IPS DF 6.9 (cell line): ENCODE measurements around the gene TSHZ3.
A peak's percentile ranks its signal among the peaks of the same experiment; 100 is the strongest.

Experiments
- DNase-seq: peaks from one replicate; pipeline ENCODE4 v3.0.0-alpha.2; 2013; ENCODE audit warnings: low read depth, low spot score
- H3K27ac ChIP-seq: one replicate; pipeline ENCODE4 v1.5.1; 2013; ENCODE audit warnings: low read length, control low read depth
- H3K27me3 ChIP-seq: 2 replicates; pipeline ENCODE4 v1.6.1; 2013; ENCODE audit warnings: mild to moderate bottlenecking, low read length; ENCODE audit not compliant: control insufficient read depth, insufficient read depth
- H3K36me3 ChIP-seq: 2 replicates; pipeline ENCODE4 v1.6.1; 2013; ENCODE audit warnings: low read length; ENCODE audit not compliant: control insufficient read depth, insufficient read depth
- H3K4me1 ChIP-seq: 2 replicates; pipeline ENCODE4 v1.6.1; 2013; ENCODE audit warnings: low read length; ENCODE audit not compliant: control insufficient read depth, insufficient read depth
- H3K4me3 ChIP-seq: 2 replicates; pipeline ENCODE4 v1.5.1; 2013; ENCODE audit warnings: mild to moderate bottlenecking, low read length
- H3K9me3 ChIP-seq: 2 replicates; pipeline ENCODE4 v1.6.1; 2013; ENCODE audit warnings: low read length, inconsistent platforms; ENCODE audit not compliant: control insufficient read depth, insufficient read depth
- WGBS: extraction: QIAGEN DNeasy Blood & Tissue Kit; methylation state at CpG from one replicate; pipeline ENCODE4 v1.1.7; 2013; ENCODE audit warnings: mixed read lengths, missing lambda C conversion rate; ENCODE audit not compliant: insufficient read length, insufficient coverage; 5-methylcytosine and 5-hydroxymethylcytosine counted together

The TSHZ3 gene

GRCh38 chr19:31354316-31354715 lies 5.1 kb upstream of the TSHZ3 start:
- Histone ChIP-seq H3K9me3 (no peaks in the 10 kb centered on the region), H3K36me3 (no peaks in the 10 kb centered on the region), H3K4me3 (no peak overlapping the region), H3K27ac (no peak overlapping the region), H3K27me3 (peaks cover 44% of the 10 kb centered on the region), H3K4me1 (peaks cover 7% of the 10 kb centered on the region)
- WGBS: no CpG with 5 or more reads among the region's 10 CpGs
- DNase-seq: no peak

GRCh38 chr19:31353833-31354232 lies 4.6 kb upstream of the TSHZ3 start:
- Histone ChIP-seq H3K4me3 (no peak overlapping the region), H3K27me3 (peaks cover 44% of the 10 kb centered on the region), H3K36me3 (no peaks in the 10 kb centered on the region), H3K27ac (no peak overlapping the region), H3K9me3 (no peaks in the 10 kb centered on the region), H3K4me1 (peaks cover 6% of the 10 kb centered on the region)
- no peak for DNase-seq
- WGBS: no CpG with 5 or more reads among the region's 10 CpGs

GRCh38 chr19:31352782-31353651 lies 3.8 kb upstream of the TSHZ3 start:
- DNase-seq: no peak
- WGBS: no CpG with 5 or more reads among the region's 43 CpGs
- H3K27me3 ChIP-seq: peaks cover 44% of the 10 kb centered on the region

GRCh38 chr19:31352296-31352781 lies 3.1 kb upstream of the TSHZ3 start:
- H3K27me3 ChIP-seq: peaks cover 44% of the 10 kb centered on the region
- no peak overlapping the region for H3K27ac ChIP-seq
- H3K4me3 ChIP-seq: peak overlapping the region; percentile 89; the same call in 1 of the 2 replicates
- H3K36me3 ChIP-seq: no peaks in the 10 kb centered on the region
- peaks cover 6% of the 10 kb centered on the region for H3K4me1 ChIP-seq
- no CpG with 5 or more reads among the region's 14 CpGs for WGBS
- no peaks in the 10 kb centered on the region for H3K9me3 ChIP-seq
- DNase-seq: no peak

More at GRCh38 chr19:31352782-31353651, 3.8 kb upstream of the TSHZ3 start:
- Histone ChIP-seq H3K4me3 (peak overlapping the region; percentile 21; the same call in 1 of the 2 replicates), H3K36me3 (no peaks in the 10 kb centered on the region), H3K9me3 (no peaks in the 10 kb centered on the region), H3K4me1 (peaks cover 6% of the 10 kb centered on the region), H3K27ac (no peak overlapping the region)

- WGBS: no CpG with 5 or more reads among the region's 29 CpGs
- peak overlapping the region; percentile 89; the same call in 1 of the 2 replicates for H3K4me3 ChIP-seq
- H3K27me3 ChIP-seq: peaks cover 44% of the 10 kb centered on the region
Observed at GRCh38 chr19:31351855-31352195, 2.6 kb upstream of the TSHZ3 start.

GRCh38 chr19:31351056-31351854 lies 2.0 kb upstream of the TSHZ3 start:
- Histone ChIP-seq H3K4me1 (peaks cover 6% of the 10 kb centered on the region), H3K27me3 (peaks cover 43% of the 10 kb centered on the region), H3K27ac (no peak overlapping the region), H3K36me3 (no peaks in the 10 kb centered on the region), H3K9me3 (no peaks in the 10 kb centered on the region), H3K4me3 (peak overlapping the region; percentile 89; the same call in 1 of the 2 replicates)
- no peak for DNase-seq
- WGBS: no CpG with 5 or more reads among the region's 72 CpGs

More at GRCh38 chr19:31351855-31352195, 2.6 kb upstream of the TSHZ3 start:
- Histone ChIP-seq H3K4me1 (peaks cover 6% of the 10 kb centered on the region), H3K9me3 (no peaks in the 10 kb centered on the region), H3K36me3 (no peaks in the 10 kb centered on the region), H3K27ac (no peak overlapping the region)
- no peak for DNase-seq

GRCh38 chr19:31350693-31351055 lies 1.4 kb upstream of the TSHZ3 start:
- Histone ChIP-seq H3K4me1 (peaks cover 6% of the 10 kb centered on the region), H3K27me3 (peaks cover 37% of the 10 kb centered on the region), H3K4me3 (peak overlapping the region; percentile 89), H3K27ac (no peak overlapping the region), H3K9me3 (no peaks in the 10 kb centered on the region), H3K36me3 (no peaks in the 10 kb centered on the region)
- WGBS: no CpG with 5 or more reads among the region's 63 CpGs
- no peak for DNase-seq

- peaks cover 8% of the 10 kb centered on the region for H3K4me1 ChIP-seq
- no peaks in the 10 kb centered on the region for H3K36me3 ChIP-seq
- no peaks in the 10 kb centered on the region for H3K9me3 ChIP-seq
- peaks cover 35% of the 10 kb centered on the region for H3K27me3 ChIP-seq
- no CpG with 5 or more reads among the region's 61 CpGs for WGBS
- H3K27ac ChIP-seq: no peak overlapping the region
- DNase-seq: no peak
- H3K4me3 ChIP-seq: peak overlapping the region; percentile 89
Observed at GRCh38 chr19:31350033-31350692, 927 bp upstream of the TSHZ3 start.

- H3K27ac ChIP-seq: no peak overlapping the region
- H3K9me3 ChIP-seq: no peaks in the 10 kb centered on the region
- peak overlapping the region; percentile 89 for H3K4me3 ChIP-seq
- H3K36me3 ChIP-seq: no peaks in the 10 kb centered on the region
- WGBS: no CpG with 5 or more reads among the region's 61 CpGs
- no peak for DNase-seq
- peaks cover 21% of the 10 kb centered on the region for H3K27me3 ChIP-seq
- peaks cover 7% of the 10 kb centered on the region for H3K4me1 ChIP-seq
Observed at GRCh38 chr19:31348481-31349159, 616 bp downstream of the TSHZ3 start.
